Effector memory CD4-positive, alpha-beta T cell (primary cell): Measurements from ENCODE around the gene CYSRT1.

Source experiments
- DNase-seq, 3 donors: peaks; one replicate each; pipeline ENCODE4 v3.0.0-alpha.2; 2020
- H3K27ac ChIP-seq: 2 replicates; pipeline ENCODE4 v1.7.0; 2013; ENCODE audit warnings: mild to moderate bottlenecking, low read length, moderate library complexity; ENCODE audit not compliant: insufficient read depth, poor library complexity, severe bottlenecking
- H3K27me3 ChIP-seq: replicated peaks from 2 replicates; pipeline ENCODE4 v1.7.0; 2013; ENCODE audit warnings: mild to moderate bottlenecking, low read length; ENCODE audit not compliant: insufficient read depth, control insufficient read depth, poor library complexity, severe bottlenecking
- H3K36me3 ChIP-seq: 2 replicates; pipeline ENCODE4 v1.7.0; 2013; ENCODE audit warnings: mild to moderate bottlenecking, low read length, moderate library complexity; ENCODE audit not compliant: control insufficient read depth, insufficient read depth
- H3K4me1 ChIP-seq: 2 replicates; pipeline ENCODE4 v1.7.0; 2013; ENCODE audit warnings: low read length, mild to moderate bottlenecking; ENCODE audit not compliant: control insufficient read depth, insufficient read depth, poor library complexity, severe bottlenecking
- H3K4me3 ChIP-seq: 2 replicates; pipeline ENCODE4 v1.7.0; 2013; ENCODE audit warnings: low read length, low read depth, mild to moderate bottlenecking; ENCODE audit not compliant: insufficient read depth, poor library complexity, severe bottlenecking
- H3K9me3 ChIP-seq: 2 replicates; pipeline ENCODE4 v1.7.0; 2013; ENCODE audit warnings: mild to moderate bottlenecking, low read length, moderate library complexity; ENCODE audit not compliant: control insufficient read depth
- total RNA-seq, 3 donors: gene quantifications; one replicate each; lab custom pipeline; 2026; lab: John Stamatoyannopoulos, UW

Gene CYSRT1, protein sequence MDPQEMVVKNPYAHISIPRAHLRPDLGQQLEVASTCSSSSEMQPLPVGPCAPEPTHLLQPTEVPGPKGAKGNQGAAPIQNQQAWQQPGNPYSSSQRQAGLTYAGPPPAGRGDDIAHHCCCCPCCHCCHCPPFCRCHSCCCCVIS
- 0.17 to 0.19 (median 0.17) reads per million in 3 donors for total RNA-seq

DNA sequence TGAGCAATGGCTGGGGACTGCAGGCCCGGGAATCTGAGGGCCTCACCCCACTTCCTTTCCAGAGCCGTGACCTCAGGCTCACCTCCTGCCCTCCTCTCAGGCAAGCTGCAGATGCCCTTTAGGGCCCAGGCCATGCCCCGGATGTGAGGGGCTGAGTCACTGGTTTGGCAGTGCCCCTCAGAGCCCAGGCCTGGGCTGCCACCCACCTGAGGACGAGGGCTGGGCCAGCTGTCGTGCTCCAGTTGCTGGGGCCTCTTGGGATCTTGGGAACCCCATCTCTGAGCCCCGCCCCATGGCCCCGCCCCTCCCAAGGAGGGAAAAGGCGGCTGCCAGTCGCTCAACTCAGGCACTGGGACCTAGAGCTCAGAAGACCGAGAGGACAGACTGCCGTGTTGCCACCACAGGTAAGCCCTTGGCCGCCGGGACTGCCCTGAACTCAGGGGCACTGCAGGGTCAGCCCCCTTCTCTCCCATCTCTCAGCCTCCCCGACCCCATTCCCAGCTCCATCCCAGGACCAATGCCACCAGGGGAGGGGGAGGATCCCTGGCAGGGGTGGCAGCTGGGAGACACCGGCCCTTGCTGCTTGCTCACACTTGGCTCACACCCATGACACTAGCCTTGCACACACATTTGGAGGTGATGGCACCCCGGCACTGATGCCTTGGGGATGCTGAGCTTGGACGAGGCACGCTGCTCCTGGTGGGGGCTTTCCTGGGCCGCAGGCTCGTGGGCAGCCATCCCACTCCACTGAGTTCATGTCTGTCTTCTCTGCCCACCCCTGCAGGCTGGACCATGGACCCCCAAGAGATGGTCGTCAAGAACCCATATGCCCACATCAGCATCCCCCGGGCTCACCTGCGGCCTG, at the start of gene CYSRT1:
CYSRT1 (plus strand) TSS at position 345 of the 865 bp plus-strand sequence; CDS start at position 793, 448 bp downstream.
- DNase-seq, result no peak
- Histone ChIP-seq H3K27ac (peak within 1 kb of the TSS; percentile 86), H3K9me3 (no peaks in the 10 kb centered on the region), H3K36me3 (no peaks in the 10 kb centered on the region), H3K27me3 (no peaks in the 10 kb centered on the region), H3K4me3 (peak within 1 kb of the TSS; percentile 82), H3K4me1 (peaks cover 22% of the 10 kb centered on the region)

DNA sequence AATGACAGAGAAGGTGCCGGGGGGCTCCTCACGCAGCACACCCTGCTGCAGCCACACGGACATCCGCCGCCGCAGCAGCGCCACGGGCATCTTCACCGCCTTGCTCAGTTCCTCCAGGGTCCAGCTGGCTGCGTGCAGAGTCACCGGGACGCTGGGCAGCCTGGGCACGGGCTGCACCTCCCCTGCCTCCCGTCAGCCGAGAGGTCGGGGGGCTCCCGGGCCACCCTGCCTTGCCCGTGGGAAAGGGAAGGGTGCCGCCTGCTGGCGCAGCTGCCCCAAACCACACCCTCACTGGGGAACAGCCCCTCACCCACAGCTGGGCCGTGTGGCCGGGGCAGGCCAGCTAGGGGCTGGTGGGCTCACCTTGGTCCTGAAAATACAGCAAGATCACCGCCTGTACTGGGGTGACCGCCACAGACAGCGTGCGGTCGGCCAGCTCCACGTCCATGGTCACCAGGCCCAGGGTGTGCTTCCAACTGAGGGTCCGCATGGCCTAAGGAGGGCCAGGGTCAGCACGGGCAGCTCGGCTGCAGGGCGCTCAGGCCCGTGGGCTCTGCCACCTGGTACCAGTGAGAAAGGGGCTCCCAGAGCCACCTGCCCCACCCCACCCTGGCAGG, 49.5 kb upstream of the CYSRT1 start:
- H3K27me3 ChIP-seq, result peaks cover 13% of the 10 kb centered on the region
- no peak overlapping the region for H3K27ac ChIP-seq
- DNase-seq, result no peak
- H3K4me3 ChIP-seq, result no peak overlapping the region
- no peaks in the 10 kb centered on the region for H3K4me1 ChIP-seq
- peaks cover 22% of the 10 kb centered on the region for H3K36me3 ChIP-seq
- H3K9me3 ChIP-seq, result no peaks in the 10 kb centered on the region

DNA sequence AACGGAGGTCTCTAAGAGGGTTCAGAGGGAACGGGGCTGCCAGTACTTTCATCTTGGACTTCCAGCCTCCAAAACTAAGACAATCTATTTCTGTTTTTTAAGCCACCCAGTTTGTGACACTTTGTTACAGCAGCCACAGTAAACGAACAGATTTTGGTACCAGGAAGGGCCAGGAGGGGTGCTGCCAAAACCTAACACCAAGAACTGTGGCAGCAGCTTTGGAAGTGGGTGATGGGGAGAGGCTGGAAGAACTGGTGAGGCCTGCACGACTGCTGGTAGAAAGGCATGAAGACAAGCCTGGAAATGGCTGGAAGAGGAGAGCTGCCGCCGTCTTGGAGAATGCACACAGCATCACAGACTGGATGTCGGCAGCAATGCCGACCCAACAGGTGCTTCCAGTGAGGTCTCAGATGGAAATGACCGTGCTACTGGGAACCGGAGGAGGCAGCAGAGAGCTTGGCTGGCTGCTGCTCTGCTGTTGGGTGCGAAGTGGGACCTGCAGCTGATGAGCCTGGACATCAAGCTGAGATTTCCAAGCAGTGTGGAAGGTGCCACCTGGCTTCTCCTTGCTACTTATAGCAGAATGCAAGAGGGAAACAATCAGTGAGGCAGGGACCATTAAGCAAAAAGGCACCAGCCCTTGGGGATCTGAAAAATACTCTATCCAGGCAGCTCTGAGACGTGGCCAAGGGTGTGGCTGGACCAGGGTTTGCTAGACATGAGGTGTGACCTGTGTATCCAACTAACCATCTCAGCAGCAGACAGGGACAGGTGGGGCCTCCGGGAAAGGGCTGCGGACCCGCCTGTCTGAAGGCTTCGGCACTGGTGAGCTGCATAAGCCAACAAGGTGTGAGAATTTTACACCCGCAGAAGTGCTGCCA, 48.4 kb upstream of the CYSRT1 start:
- H3K4me1 ChIP-seq, result no peaks in the 10 kb centered on the region
- no peaks in the 10 kb centered on the region for H3K9me3 ChIP-seq
- no peak for DNase-seq
- no peak overlapping the region for H3K4me3 ChIP-seq
- no peak overlapping the region for H3K27ac ChIP-seq
- peaks cover 33% of the 10 kb centered on the region for H3K36me3 ChIP-seq
- H3K27me3 ChIP-seq, result peaks cover 5% of the 10 kb centered on the region

DNA sequence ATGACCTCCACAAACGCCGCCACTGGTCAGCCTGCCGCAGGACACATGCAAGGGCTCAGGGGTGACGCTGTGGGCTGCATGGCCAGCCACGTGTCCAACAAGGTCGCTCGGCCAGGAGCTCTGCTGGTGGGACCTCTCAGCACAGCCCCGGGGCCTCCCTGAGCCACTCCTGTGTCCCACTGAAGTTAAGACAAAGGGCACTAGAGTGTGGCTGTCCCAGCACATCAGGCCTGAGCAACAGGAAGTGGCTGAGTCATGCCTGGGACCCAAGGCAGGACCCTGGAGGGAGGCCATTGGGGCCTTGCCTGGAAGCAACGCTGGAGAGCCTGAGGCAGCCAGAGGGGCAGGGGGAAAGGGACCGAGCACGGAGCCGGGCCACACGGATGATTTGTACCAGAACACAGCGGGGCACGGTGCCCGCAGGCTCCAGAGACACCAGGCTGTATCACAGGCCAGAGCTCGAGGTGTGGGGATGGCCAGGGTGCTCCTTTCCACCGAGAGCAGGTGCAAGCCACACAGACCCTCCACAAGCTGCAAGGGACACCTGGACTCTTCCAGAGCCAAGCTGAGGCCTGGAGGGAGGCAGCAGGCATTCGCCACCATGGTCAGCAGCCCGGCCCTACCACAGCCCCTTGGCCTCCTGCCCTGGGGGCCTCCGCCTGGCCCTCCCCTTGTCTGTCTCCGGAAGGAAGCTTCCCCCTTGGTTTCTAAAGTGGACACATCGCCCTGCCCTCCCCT, 46.6 kb upstream of the CYSRT1 start:
- DNase-seq, result no peak

DNA sequence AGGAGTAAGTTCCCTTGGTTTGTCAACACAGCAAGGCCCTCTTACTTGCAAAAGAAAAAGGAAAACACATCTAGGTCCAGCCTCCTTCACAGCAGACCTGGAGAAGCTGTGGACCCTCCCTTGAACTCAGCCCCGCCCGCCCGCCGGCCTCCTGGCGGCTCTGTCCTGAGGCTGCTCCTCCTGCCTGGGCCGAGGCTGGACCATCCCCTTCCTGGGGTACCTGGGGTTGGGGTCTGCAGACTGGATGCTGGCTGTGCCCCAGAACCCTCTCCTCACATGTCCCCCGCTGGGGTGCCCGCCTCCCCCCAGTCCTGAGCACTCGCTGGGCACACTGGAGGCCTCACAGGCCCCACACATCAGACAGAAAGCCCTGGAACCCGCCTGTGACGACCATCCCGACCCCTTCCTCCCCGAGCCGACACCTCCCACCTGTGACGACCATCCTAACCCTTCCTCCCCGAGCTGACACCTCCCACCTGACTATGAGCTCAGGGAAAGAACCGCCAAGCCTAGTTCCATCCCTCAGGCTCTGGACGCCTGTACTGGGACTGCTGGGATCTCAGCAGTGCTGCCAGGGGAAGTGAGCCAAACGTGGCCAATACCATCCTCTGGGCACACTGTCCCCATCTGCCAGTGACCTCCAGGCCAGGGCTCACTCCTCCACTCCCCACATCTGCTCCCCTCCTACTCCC, 45.9 kb upstream of the CYSRT1 start:
- Histone ChIP-seq H3K27me3 (no peaks in the 10 kb centered on the region), H3K27ac (no peak overlapping the region), H3K4me1 (no peaks in the 10 kb centered on the region), H3K4me3 (no peak overlapping the region), H3K9me3 (no peaks in the 10 kb centered on the region), H3K36me3 (peaks cover 55% of the 10 kb centered on the region)
- DNase-seq, result no peak

More for the DNA sequence above, 46.6 kb upstream of the CYSRT1 start:
- Histone ChIP-seq H3K4me3 (no peak overlapping the region), H3K27me3 (peaks cover 1% of the 10 kb centered on the region), H3K36me3 (peaks cover 48% of the 10 kb centered on the region), H3K9me3 (no peaks in the 10 kb centered on the region), H3K4me1 (no peaks in the 10 kb centered on the region), H3K27ac (no peak overlapping the region)

DNA sequence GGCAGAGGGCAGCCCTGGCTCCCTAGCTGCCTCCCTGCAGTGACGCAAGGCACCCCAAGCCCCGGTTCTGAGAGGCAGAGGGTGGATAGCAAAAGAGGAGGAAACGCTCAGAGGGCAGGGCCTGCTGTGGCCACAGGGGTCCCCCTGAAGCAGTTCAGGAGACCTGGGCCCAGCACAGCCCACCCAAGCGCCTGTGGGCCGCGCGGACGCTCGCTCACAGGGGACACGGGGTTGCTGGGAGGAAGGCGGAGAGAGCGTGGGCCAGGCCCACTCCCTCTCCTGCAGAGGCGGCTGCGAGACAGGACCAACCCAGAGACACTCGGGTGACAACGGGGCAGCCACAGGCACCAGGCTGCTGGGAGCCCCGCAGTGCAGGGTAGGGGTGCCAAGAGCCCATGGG, 45.2 kb upstream of the CYSRT1 start:
- no peaks in the 10 kb centered on the region for H3K4me1 ChIP-seq

DNA sequence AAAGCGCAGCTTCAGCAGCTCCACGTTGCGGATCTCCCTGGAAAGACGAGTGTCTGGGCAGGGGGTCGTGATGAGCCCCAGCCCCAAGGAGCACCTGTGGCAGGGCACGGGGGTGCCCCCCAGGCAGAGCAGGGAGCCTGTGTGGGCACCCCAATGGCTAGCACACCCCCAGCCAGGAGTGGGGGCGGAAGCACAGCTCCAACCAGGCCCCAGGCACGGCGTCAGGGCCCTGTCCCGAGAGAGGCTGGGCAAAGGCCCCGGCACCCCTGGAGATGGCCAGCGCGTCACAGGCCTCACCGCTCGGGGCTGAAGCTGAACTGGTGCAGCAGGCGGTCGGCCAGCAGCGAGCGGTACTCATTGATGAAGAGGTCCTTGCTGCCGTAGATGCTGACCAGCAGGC, 44.5 kb upstream of the CYSRT1 start:
- H3K36me3 ChIP-seq, result peaks cover 67% of the 10 kb centered on the region

More for the DNA sequence above, 45.2 kb upstream of the CYSRT1 start:
- Histone ChIP-seq H3K9me3 (no peaks in the 10 kb centered on the region), H3K36me3 (peaks cover 62% of the 10 kb centered on the region), H3K27ac (no peak overlapping the region), H3K4me3 (no peak overlapping the region), H3K27me3 (no peaks in the 10 kb centered on the region)
- DNase-seq, result no peak

DNA sequence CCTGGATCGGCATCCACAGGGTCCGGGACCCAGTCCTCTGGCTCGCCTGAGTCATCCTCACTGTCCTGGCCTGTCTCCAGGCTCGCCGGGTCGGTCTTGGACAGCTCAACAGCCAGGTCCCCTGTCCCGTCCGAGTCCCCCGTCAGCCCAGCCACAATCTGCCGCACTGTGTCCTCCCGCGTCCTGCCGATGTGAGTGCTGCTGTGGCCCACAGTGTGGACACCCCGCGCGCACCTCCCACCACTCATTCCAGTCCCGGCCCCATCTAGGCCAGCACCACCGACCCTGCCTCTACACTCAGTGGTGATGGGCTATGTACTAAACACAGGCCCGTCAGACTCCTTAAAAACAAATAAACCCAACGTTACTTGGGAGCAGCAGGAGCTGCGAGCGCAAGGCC, 43.3 kb upstream of the CYSRT1 start:
- no peak for DNase-seq
- Histone ChIP-seq H3K4me1 (peaks cover 10% of the 10 kb centered on the region), H3K36me3 (peaks cover 75% of the 10 kb centered on the region), H3K27me3 (no peaks in the 10 kb centered on the region), H3K27ac (no peak overlapping the region), H3K9me3 (no peaks in the 10 kb centered on the region), H3K4me3 (no peak overlapping the region)

More for the DNA sequence above, 44.5 kb upstream of the CYSRT1 start:
- Histone ChIP-seq H3K27me3 (no peaks in the 10 kb centered on the region), H3K4me3 (no peak overlapping the region), H3K4me1 (no peaks in the 10 kb centered on the region), H3K9me3 (no peaks in the 10 kb centered on the region), H3K27ac (no peak overlapping the region)
- no peak for DNase-seq

DNA sequence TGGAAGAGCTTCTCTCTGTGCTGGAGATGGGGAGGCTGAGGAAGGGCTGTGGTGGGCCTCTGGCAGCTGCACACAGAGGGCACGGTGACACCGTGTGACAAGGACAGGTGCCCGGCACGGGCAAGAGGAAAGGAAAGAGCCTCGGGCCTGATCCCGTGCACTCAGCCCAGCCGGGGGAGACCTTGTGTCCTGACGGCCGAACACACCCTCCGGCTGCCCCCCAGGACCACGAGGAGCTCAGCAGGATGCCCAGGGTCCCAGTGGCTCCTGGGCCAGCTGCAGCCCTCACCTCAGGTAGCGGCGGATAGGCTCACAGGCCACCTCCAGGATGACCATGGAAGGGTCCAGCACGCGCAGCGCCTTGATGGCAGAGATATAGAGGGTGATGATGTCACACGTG, 42.1 kb upstream of the CYSRT1 start:
- Histone ChIP-seq H3K27ac (no peak overlapping the region), H3K9me3 (no peaks in the 10 kb centered on the region), H3K27me3 (no peaks in the 10 kb centered on the region), H3K4me3 (no peak overlapping the region), H3K36me3 (peaks cover 75% of the 10 kb centered on the region), H3K4me1 (peaks cover 21% of the 10 kb centered on the region)
- no peak for DNase-seq
